GM10248 (cell line): ENCODE results near the gene BIK.

ENCODE experiments used
- CTCF ChIA-PET: fragments of 300-600 bp; sonication (Branson Sonifier 250); formaldehyde crosslinking; extraction: SDS; loops from one replicate; lab custom pipeline; 2021; ENCODE audit warnings: antibody characterized with exemption; lab: Yijun Ruan, JAX
- POLR2A ChIA-PET: fragments of 350-650 bp; sonication (Branson Sonifier 250); formaldehyde crosslinking; extraction: SDS; loops from one replicate; lab custom pipeline; 2020; ENCODE audit warnings: antibody characterized with exemption; lab: Yijun Ruan, JAX
- DNase-seq: peaks from one replicate; pipeline ENCODE4 v3.0.0; 2012; ENCODE audit errors: extremely low spot score
- CTCF ChIP-seq: IDR thresholded peaks from 2 replicates; pipeline ENCODE4 v1.5.1; 2012; ENCODE audit warnings: mild to moderate bottlenecking, low read depth; ENCODE audit errors: extremely low read depth, missing control alignments, control extremely low read depth

The BIK gene

GRCh38 chr22:43110444-43110926 is at the start of gene BIK:
BIK (plus strand) TSS chr22:43110750; CDS start chr22:43124023, 13,273 bp downstream.
- peak; percentile 45 for TF ChIP-seq CTCF
- POLR2A ChIA-PET: no interaction called here
- CTCF ChIA-PET: interaction anchor here (1.0 to 1.3 kb wide), 3 partner anchors 11 to 27 kb away, joined by 3 read pairs; no protein-coding TSS in a partner anchor
- peak; percentile 58 for DNase-seq

GRCh38 chr22:43066134-43066533 is 44.4 kb upstream of the BIK start:
- DNase-seq: no peak
- POLR2A ChIA-PET: no interaction called here
- TF ChIP-seq CTCF: no peak
- CTCF ChIA-PET: no interaction called here

- no peak for TF ChIP-seq CTCF
- no peak for DNase-seq
- ChIA-PET POLR2A (no interaction called here), CTCF (no interaction called here)
Observed at GRCh38 chr22:43066844-43067385, 43.6 kb upstream of the BIK start.

GRCh38 chr22:43077121-43077877 is 33.3 kb upstream of the BIK start:
- no peak for DNase-seq
- TF ChIP-seq CTCF: no peak
- ChIA-PET CTCF (interaction anchor here (1.1 to 1.2 kb wide), 2 partner anchors 9 to 10 kb away, joined by 3 read pairs; no protein-coding TSS in a partner anchor), POLR2A (no interaction called here)

- no peak for DNase-seq
- ChIA-PET CTCF (no interaction called here), POLR2A (no interaction called here)
- no peak for TF ChIP-seq CTCF
Observed at GRCh38 chr22:43078522-43078921, 32.0 kb upstream of the BIK start.

GRCh38 chr22:43079742-43080141 is 30.8 kb upstream of the BIK start:
- DNase-seq: no peak
- no peak for TF ChIP-seq CTCF
- ChIA-PET POLR2A (no interaction called here), CTCF (no interaction called here)
